GM19328 (cell line): Measurements from ENCODE around the gene FARP1.

ENCODE experiments used
- ATAC-seq: cut with Tn5 transposase; IDR thresholded peaks from one replicate; pipeline ENCODE4 v1.9.1; 2021; ENCODE audit warnings: mild to moderate bottlenecking, moderate library complexity; ENCODE audit not compliant: unreplicated experiment

FARP1 gene

GRCh38 chr13:98452851-98453843, 310.3 kb downstream of the FARP1 start:
- no peak for ATAC-seq

- no peak for ATAC-seq
These were observed 311.5 kb downstream of the FARP1 start for GRCh38 chr13:98454389-98454881.

GRCh38 chr13:98456413-98456845, 313.5 kb downstream of the FARP1 start:
- ATAC-seq: no peak

GRCh38 chr13:98457053-98457452, 314.2 kb downstream of the FARP1 start:
- ATAC-seq: no peak

- no peak for ATAC-seq
These were observed 315.5 kb downstream of the FARP1 start for GRCh38 chr13:98458431-98458830.

- no peak for ATAC-seq
These were observed 316.3 kb downstream of the FARP1 start for GRCh38 chr13:98459171-98459681.

- ATAC-seq: no peak
These were observed 317.0 kb downstream of the FARP1 start for GRCh38 chr13:98459721-98460370.

- ATAC-seq: no peak
These were observed 317.6 kb downstream of the FARP1 start for GRCh38 chr13:98460516-98460915.

- ATAC-seq: no peak
These were observed 318.8 kb downstream of the FARP1 start for GRCh38 chr13:98461486-98462240.

GRCh38 chr13:98462241-98462882, 319.5 kb downstream of the FARP1 start:
- no peak for ATAC-seq

- ATAC-seq: no peak
These were observed 320.1 kb downstream of the FARP1 start for GRCh38 chr13:98462946-98463345.

GRCh38 chr13:98466634-98467236, 323.8 kb downstream of the FARP1 start:
- no peak for ATAC-seq

- no peak for ATAC-seq
These were observed 324.5 kb downstream of the FARP1 start for GRCh38 chr13:98467263-98467985.

GRCh38 chr13:98468361-98468760, 325.5 kb downstream of the FARP1 start:
- no peak for ATAC-seq

GRCh38 chr13:98468929-98469328, 326.0 kb downstream of the FARP1 start:
- no peak for ATAC-seq

GRCh38 chr13:98470920-98471319, 328.0 kb downstream of the FARP1 start:
- ATAC-seq: no peak

- ATAC-seq: no peak
These were observed 329.0 kb downstream of the FARP1 start for GRCh38 chr13:98471934-98472333.

- ATAC-seq: no peak
These were observed 330.4 kb downstream of the FARP1 start for GRCh38 chr13:98473135-98473787.

- ATAC-seq: no peak
These were observed 330.9 kb downstream of the FARP1 start for GRCh38 chr13:98473788-98474144.
